A549 (cell line): Measurements from ENCODE around the gene CDKN1B.

Experiments
- CBX2 ChIP-seq: fragments of 200-600 bp; sonication (generic); IDR thresholded peaks from 2 replicates; pipeline ENCODE4 v1.6.1; 2016; ENCODE audit warnings: low read depth, mild to moderate bottlenecking, borderline replicate concordance
- CTCF ChIP-seq: fragments of >200 bp; sonication (Bioruptor Twin); formaldehyde crosslinking; IDR thresholded peaks from 3 replicates; pipeline ENCODE4 v1.5.1; 2016
- JUNB ChIP-seq: fragments of >200 bp; sonication (Bioruptor Twin); formaldehyde crosslinking; IDR thresholded peaks from 2 replicates; pipeline ENCODE4 v1.6.1; 2016
- POLR2A ChIP-seq: IDR thresholded peaks from 2 replicates; pipeline ENCODE4 v1.6.1; 2012; ENCODE audit warnings: mild to moderate bottlenecking, low read length
- POLR2AphosphoS2 ChIP-seq: conservative IDR thresholded peaks from 2 replicates; pipeline ENCODE4 v1.6.1; 2012; ENCODE audit warnings: low read length, improper control_type of control experiment, inconsistent platforms
- RAD21 ChIP-seq, 2 experiments: fragments of >200 bp in 1 of 2; sonication (Bioruptor Twin) in 1 of 2; formaldehyde crosslinking in 1 of 2; IDR thresholded peaks in 1 of 2; conservative IDR thresholded peaks in 1 of 2; 2 replicates in 1 of 2; 3 replicates in 1 of 2; pipeline ENCODE4 v1.6.1; 2012 to 2018; ENCODE audit warnings: inconsistent platforms in 1 of 2
- REST ChIP-seq: fragments of 200-600 bp; sonication (generic); IDR thresholded peaks from 2 replicates; pipeline ENCODE4 v1.6.1; 2016; ENCODE audit warnings: antibody characterized with exemption, mild to moderate bottlenecking, moderate library complexity

- TF ChIP-seq POLR2A (no peak), CTCF (peak; percentile 100), RAD21 (conservative IDR thresholded peaks at IDR 0.05 in 1 of 2, IDR thresholded peaks at IDR 0.05 in 1 of 2) (peak; percentile 100), CBX2 (no peak), REST (no peak), JUNB (0 out of 2 replicates have a peak, but pooled peaks have one; percentile 26), POLR2AphosphoS2 (no peak)
Observed at GRCh38 chr12:12704593-12705230, 12.5 kb upstream of the CDKN1B start.
